Muscle layer of colon (tissue), 2 donors: Measurements from ENCODE around the gene TFF2.

Experiments used
- H3K27ac ChIP-seq: one replicate; pipeline ENCODE4 v1.7.0; 2013; ENCODE audit warnings: low read depth, mild to moderate bottlenecking, low read length, moderate library complexity
- H3K27me3 ChIP-seq, 2 donors: one replicate each; pipeline ENCODE4 v1.7.0; 2013; ENCODE audit warnings: low read length in 2 of 2, mild to moderate bottlenecking in 2 of 2; ENCODE audit not compliant: insufficient read depth in 2 of 2, control insufficient read depth in 1 of 2
- H3K36me3 ChIP-seq: one replicate; pipeline ENCODE4 v1.7.0; 2013; ENCODE audit warnings: mild to moderate bottlenecking, low read length; ENCODE audit not compliant: insufficient read depth
- H3K4me1 ChIP-seq: one replicate; pipeline ENCODE4 v1.7.0; 2013; ENCODE audit warnings: mild to moderate bottlenecking, low read length; ENCODE audit not compliant: insufficient read depth
- H3K4me3 ChIP-seq, 2 donors: one replicate each; pipeline ENCODE4 v1.7.0; 2013; ENCODE audit warnings: low read length in 2 of 2, low read depth in 1 of 2, mild to moderate bottlenecking in 1 of 2, moderate library complexity in 1 of 2
- H3K9ac ChIP-seq: one replicate; pipeline ENCODE4 v1.7.0; 2013; ENCODE audit warnings: low read length
- H3K9me3 ChIP-seq: one replicate; pipeline ENCODE4 v1.7.0; 2013; ENCODE audit warnings: mild to moderate bottlenecking, low read length
- donor health status: abdominal sarcoma.
- donor health status: Adenocarcinoma of cecum.

Gene TFF2

DNA sequence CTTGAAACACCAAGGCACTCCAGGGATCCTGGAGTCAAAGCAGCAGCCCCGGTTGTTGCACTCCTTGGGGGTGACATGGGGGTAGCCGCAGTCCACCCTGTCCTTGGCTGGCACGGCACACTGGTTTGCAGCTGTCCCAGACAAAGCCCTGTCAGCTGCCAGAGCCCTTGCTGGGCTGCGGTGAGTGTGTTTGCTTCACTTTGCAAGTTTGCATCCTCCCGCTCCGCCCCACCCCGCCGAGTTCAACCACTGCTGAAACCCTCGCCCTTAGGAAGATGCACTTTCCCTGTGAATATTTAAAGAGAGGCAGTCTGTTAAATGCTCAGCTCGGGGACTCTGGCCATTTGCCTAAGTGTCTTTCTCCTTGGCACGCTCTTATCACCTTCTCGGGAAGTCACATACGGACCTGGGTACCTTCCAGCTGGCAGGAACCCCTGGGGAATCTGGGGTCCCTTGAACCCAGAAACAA is 37.3 kb downstream of the TFF2 start:
- no peaks in the 10 kb centered on the region for H3K36me3 ChIP-seq
- H3K27me3 ChIP-seq, result peaks cover 6 to 18% of the 10 kb centered on the region in 2 donors
- no peaks in the 10 kb centered on the region for H3K9me3 ChIP-seq
- no peaks in the 10 kb centered on the region for H3K4me1 ChIP-seq
- no peak overlapping the region for H3K9ac ChIP-seq
- H3K27ac ChIP-seq, result no peak overlapping the region
- no peak overlapping the region for H3K4me3 ChIP-seq

DNA sequence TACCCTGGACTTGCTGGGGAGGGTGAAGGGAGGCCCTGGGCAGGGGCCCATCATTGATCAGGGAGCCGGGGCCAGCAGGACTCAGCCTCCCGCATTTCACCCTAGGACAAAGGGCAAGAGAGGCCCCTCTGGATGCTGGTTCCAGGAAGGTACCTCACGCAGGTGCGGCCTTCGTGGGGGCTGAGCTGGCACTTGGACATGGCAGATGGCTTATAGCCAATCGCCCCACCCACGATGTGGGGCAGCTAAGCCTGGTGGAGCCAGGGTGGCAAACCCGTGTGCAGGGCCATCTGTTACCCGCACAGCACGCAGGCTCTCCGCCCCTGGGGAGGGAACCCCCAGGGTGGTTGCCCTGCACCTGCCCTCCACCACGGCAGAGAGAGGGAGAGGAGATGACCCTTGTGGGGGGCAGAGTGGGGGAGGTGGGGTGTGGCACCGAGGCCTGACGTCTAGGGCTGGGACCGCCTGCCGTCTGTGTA is 38.1 kb downstream of the TFF2 start:
- Histone ChIP-seq H3K4me3 (no peak overlapping the region), H3K36me3 (no peaks in the 10 kb centered on the region), H3K27ac (no peak overlapping the region), H3K4me1 (no peaks in the 10 kb centered on the region), H3K9ac (no peak overlapping the region), H3K27me3 (peaks cover 11 to 25% of the 10 kb centered on the region in 2 donors), H3K9me3 (no peaks in the 10 kb centered on the region)

DNA sequence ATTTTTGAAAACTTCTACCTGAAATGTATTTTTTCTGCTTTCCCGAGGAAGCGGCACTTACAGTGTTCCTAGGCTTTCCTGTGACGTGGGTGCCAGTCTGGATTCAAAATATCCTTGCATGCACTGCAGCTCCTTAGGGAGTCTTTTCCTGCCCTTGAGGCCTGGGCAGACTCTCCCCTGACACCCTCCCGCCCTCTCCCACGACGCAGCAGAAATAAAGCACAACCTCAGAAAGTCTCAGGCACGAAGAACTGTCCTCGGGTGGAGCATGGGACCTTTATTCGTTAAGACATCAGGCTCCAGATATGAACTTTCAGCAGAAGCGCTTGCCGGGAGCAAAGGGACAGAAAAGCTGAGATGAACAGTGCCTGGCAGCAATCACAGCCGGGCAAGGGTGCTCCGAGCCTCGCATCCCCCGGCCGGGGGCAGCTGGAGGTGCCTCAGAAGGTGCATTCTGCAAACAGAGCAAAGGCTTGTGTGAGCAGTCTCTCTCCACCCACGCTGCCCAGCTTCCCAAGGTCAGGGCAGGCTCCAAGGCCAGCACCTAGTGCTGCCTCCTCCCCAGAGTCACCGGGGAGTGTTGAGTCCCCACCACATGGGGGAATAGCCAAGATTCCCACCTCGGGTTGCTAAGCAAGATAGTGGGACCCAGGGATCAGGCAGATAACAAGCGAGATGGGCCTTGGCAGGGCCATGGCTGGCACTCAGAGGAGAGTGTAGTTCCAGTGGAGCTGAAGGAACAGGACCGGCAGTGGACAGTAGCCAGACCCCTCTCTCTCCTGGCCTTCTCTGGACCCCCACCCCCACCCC is 38.8 kb downstream of the TFF2 start:
- H3K4me1 ChIP-seq, result no peaks in the 10 kb centered on the region
- no peak overlapping the region for H3K27ac ChIP-seq
- H3K9ac ChIP-seq, result no peak overlapping the region
- no peaks in the 10 kb centered on the region for H3K9me3 ChIP-seq
- no peak overlapping the region for H3K4me3 ChIP-seq
- no peaks in the 10 kb centered on the region for H3K36me3 ChIP-seq
- H3K27me3 ChIP-seq, result peaks cover 11 to 25% of the 10 kb centered on the region in 2 donors

DNA sequence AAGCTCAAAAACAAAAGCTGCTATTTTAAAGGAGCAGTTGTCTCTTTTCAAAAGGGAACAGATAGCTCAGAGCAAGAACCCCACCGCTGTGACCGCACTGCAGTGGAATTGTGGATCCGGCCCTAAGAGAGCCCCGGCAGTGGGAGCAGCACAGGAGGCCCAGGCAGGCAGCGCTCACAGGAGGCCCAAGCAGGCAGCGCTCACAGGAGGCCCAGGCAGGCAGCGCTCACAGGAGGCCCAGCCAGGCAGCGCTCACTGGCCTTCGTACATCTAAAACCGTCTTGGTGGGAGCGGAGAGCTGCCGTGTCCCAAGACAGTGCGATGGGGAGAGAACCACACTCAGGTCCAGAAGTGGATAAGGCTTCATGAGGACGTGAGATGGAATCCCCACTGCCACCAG is 39.6 kb downstream of the TFF2 start:
- H3K36me3 ChIP-seq, result no peaks in the 10 kb centered on the region
- H3K9ac ChIP-seq, result no peak overlapping the region
- H3K27me3 ChIP-seq, result peaks cover 11 to 25% of the 10 kb centered on the region in 2 donors
- H3K4me3 ChIP-seq, result no peak overlapping the region
- H3K4me1 ChIP-seq, result no peaks in the 10 kb centered on the region
- H3K27ac ChIP-seq, result no peak overlapping the region
- no peaks in the 10 kb centered on the region for H3K9me3 ChIP-seq

DNA sequence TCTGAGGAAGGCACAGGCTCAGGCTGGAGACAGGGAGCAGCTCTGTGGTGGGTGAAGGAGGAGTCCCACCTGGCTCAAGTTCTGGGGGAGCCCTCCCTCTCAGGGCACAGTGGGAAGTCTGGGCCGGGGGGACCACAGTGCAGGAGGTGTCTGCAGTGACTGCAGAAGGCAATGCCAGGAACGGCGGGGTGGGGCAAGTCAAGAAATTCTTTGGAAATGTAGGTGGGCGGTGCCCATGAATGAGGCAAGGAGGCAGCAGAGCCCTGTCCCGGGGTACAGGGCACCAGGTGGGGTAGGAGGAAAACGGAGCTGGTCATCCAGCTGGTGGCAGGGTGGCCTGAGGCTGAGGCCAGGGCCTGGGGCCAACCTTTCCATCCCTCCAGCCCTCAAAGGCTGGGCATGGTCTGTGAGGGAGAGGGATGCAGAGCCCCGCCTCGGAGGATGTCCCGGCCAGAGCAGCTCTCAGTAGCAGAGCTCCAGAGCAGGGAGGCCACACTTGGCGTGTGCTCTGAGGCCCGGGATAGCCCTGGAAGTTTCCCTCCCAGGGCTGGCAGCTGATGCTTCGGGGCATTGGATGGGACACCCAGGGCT is 40.3 kb downstream of the TFF2 start:
- H3K9me3 ChIP-seq, result no peaks in the 10 kb centered on the region
- H3K27me3 ChIP-seq, result peaks cover 11 to 25% of the 10 kb centered on the region in 2 donors
- H3K36me3 ChIP-seq, result no peaks in the 10 kb centered on the region
- H3K4me3 ChIP-seq, result no peak overlapping the region
- H3K27ac ChIP-seq, result no peak overlapping the region
- no peaks in the 10 kb centered on the region for H3K4me1 ChIP-seq
- H3K9ac ChIP-seq, result no peak overlapping the region

DNA sequence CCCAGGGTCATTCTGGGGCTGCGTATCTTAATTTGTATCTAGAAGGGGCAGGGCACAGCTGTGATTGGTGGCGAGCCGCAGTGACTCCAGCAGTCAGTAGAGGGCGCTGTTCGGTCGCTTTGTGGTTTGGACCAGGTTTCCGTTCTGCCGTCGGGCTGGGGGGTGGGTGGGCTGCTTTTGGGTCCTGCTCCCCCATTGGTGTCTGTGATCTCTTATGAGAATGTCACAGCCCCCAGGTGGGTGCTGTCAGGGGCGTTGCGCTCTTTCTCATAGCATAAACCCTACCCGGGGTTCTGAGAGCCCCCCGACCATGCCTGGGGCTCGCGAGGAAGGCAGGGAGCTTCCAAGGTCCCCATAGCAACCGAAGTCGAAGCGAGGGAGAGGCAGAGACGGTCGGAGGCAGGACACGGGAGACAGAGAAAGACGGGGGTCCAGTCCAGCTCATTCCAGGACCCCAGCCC is 41.0 kb downstream of the TFF2 start:
- Histone ChIP-seq H3K36me3 (no peaks in the 10 kb centered on the region), H3K4me3 (no peak overlapping the region), H3K4me1 (no peaks in the 10 kb centered on the region), H3K9ac (no peak overlapping the region), H3K9me3 (no peaks in the 10 kb centered on the region), H3K27ac (no peak overlapping the region), H3K27me3 (peaks cover 11 to 25% of the 10 kb centered on the region in 2 donors)

DNA sequence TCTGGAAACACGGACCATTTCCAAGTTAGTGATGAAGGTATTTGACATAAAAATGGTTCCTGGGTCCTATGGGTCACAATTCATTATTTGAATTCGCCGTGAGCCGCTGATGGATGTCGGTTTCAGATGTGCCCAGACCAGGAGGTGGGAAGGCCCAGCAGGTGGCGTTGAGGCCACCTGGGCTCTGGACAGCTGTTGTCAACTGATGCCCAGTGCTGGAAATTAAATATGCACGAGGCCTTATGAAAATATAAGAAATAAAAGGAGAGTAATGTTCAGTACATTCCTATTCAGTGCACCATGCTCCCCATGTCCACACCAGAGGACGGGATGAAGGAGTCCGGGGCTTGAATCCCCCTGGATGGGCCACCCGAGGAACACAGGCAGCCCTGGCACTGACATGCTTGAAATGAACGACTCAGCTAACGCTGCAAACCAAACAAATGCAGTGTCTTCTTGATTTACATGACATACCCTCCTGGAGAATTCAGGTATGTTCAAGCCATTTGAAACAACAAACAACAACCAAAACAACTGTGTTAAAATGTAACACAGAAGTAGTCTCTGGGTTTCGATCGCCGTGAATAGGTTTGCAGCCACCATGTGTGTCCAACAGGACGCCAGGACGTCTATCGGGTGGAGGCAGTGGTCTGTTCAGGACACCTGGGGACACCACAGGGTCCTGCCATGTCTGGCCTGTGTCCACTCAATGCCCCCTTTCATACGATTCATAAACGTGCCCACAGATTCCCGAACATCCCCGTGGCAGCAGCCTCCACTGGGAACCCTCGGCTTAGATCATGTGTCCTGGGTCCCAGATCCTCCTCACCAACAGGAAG is 41.7 kb downstream of the TFF2 start:
- Histone ChIP-seq H3K36me3 (no peaks in the 10 kb centered on the region), H3K4me3 (no peak overlapping the region), H3K27me3 (peaks cover 11 to 25% of the 10 kb centered on the region in 2 donors), H3K9me3 (no peaks in the 10 kb centered on the region), H3K4me1 (no peaks in the 10 kb centered on the region), H3K27ac (no peak overlapping the region), H3K9ac (no peak overlapping the region)

DNA sequence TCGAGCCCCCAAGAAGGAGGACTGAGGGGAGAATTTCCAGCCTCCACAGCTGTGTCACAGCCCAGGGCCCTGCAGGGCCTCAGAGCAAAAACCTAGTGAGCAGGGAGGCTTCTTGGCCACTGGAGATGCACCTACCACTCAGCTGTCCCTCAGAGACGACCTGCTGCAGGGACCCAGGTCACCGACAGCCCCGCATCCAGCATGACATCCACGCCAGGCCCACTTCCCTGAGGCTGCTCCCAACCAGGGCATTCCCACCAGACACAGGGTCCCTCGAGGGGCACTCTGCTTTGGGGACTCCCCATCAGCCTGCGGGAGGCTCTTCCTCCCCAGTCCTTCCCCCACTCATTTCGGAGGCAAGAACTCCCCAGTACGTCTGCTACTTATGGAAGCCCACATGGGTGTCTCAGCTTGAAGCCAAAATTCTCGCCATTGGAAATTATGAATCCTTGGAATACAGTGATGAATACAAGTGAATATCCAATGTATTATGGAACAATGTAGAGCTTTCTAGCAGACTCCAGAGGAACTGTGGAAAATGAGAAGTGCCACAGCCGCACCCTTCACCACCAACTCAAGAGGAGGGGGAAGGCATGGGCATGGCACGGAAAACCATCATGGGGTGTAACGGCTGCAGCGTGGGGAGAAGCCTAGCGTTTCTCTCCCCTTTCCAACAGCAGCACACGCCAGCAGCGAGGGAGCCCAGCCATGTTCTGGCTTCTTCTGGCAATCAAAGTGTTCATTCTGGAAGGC is 42.5 kb downstream of the TFF2 start:
- no peaks in the 10 kb centered on the region for H3K9me3 ChIP-seq
- no peak overlapping the region for H3K27ac ChIP-seq
- H3K9ac ChIP-seq, result no peak overlapping the region
- H3K4me3 ChIP-seq, result no peak overlapping the region
- H3K36me3 ChIP-seq, result no peaks in the 10 kb centered on the region
- H3K27me3 ChIP-seq, result peaks cover 11 to 25% of the 10 kb centered on the region in 2 donors
- no peaks in the 10 kb centered on the region for H3K4me1 ChIP-seq

DNA sequence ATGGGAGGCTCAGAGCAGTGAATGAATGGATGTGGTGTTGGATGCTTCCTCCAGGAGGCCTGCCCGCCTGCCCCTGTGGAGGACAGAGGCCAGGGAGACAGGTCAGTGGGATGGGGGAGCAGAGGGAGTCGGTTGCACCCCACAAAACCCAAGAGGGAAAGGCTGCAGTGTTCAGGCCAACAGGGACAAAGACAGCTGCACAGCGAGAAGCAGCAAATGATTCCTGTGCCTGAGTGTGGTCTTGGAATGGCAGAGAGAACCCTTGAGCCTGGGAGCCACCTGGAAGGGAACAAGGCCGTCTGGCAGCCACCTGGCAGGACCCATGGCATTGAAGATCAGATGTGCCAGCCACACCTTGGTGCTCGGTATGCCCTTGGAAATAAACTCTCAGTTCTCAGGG is 43.7 kb downstream of the TFF2 start:
- H3K4me3 ChIP-seq, result no peak overlapping the region
- peaks cover 11 to 25% of the 10 kb centered on the region in 2 donors for H3K27me3 ChIP-seq
- no peaks in the 10 kb centered on the region for H3K36me3 ChIP-seq
- no peaks in the 10 kb centered on the region for H3K4me1 ChIP-seq
- H3K9ac ChIP-seq, result no peak overlapping the region
- no peak overlapping the region for H3K27ac ChIP-seq
- H3K9me3 ChIP-seq, result no peaks in the 10 kb centered on the region

DNA sequence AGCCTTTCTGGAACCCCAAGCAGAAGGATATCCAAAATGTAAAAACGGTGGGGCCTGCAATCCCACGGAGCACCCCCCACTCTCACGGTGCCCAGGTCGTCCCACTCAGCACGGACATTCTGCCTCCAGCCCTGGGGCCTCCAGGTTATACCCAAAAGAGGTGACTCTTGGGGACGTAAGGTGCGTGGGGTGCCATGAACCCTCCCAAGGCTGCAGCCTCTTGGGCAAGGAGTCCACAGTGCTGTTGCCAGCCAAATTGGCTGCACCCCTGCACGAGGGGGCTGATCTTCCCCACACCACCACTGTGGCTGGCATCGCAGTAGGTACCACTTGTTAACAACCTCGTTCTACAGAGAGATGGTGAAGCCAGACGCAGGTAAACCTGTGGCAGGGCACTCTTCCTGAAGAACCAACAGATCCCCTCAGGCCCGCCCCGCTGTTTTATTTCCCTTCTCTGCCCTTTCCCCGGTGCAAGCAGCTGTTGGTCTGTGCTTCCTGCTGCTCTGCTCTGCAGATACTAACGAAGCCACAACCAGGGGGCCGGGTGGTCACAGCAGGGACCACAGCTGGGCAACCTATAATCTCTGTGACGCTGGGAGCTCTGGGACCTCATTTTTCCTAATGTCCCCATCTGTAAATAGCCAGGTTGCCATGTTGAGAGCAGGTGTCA is 44.3 kb downstream of the TFF2 start:
- H3K36me3 ChIP-seq, result no peaks in the 10 kb centered on the region
- no peak overlapping the region for H3K27ac ChIP-seq
- H3K9ac ChIP-seq, result no peak overlapping the region
- H3K9me3 ChIP-seq, result no peaks in the 10 kb centered on the region
- no peak overlapping the region for H3K4me3 ChIP-seq
- no peaks in the 10 kb centered on the region for H3K4me1 ChIP-seq
- peaks cover 11 to 25% of the 10 kb centered on the region in 2 donors for H3K27me3 ChIP-seq
